ENCODE data around the gene RNF138.
"Not testable (repeated sequence)": the region's sequence is repeated elsewhere in the genome, so short reads cannot be mapped to it uniquely, and the experiment has no call there.

The RNF138 gene

GRCh38 chr18:32095900-32096229 is 4.2 kb downstream of the RNF138 start:
- DNase-seq (ENCODE audit: low read depth) = no peak

GRCh38 chr18:32096946-32097345 is 5.3 kb downstream of the RNF138 start:
- no peak for DNase-seq (ENCODE audit: low read depth)

- DNase-seq (ENCODE audit: low read depth) = no peak
These were observed 12.8 kb downstream of the RNF138 start for GRCh38 chr18:32104516-32104915.

- no peak for DNase-seq (ENCODE audit: low read depth)
These were observed 18.3 kb downstream of the RNF138 start for GRCh38 chr18:32110005-32110404.

GRCh38 chr18:32111706-32112105 is 20.0 kb downstream of the RNF138 start:
- DNase-seq (ENCODE audit: low read depth) = no peak

- DNase-seq (ENCODE audit: low read depth) = no peak
These were observed 21.2 kb downstream of the RNF138 start for GRCh38 chr18:32112826-32113225.

- DNase-seq (ENCODE audit: low read depth) = no peak
These were observed 22.7 kb downstream of the RNF138 start for GRCh38 chr18:32114293-32114942.

GRCh38 chr18:32122039-32122438 is 30.4 kb downstream of the RNF138 start:
- no peak for DNase-seq (ENCODE audit: low read depth)

GRCh38 chr18:32126538-32126937 is 34.9 kb downstream of the RNF138 start:
- DNase-seq (ENCODE audit: low read depth) = no peak

GRCh38 chr18:32135625-32136024 is 44.0 kb downstream of the RNF138 start:
- no peak for DNase-seq (ENCODE audit: low read depth)

GRCh38 chr18:32138332-32138982 is 46.8 kb downstream of the RNF138 start:
- no peak for DNase-seq (ENCODE audit: low read depth)

- no peak for DNase-seq (ENCODE audit: low read depth)
These were observed 48.2 kb downstream of the RNF138 start for GRCh38 chr18:32139835-32140283.

- no peak for DNase-seq (ENCODE audit: low read depth)
These were observed 56.7 kb downstream of the RNF138 start for GRCh38 chr18:32148185-32148870.

GRCh38 chr18:32152705-32153448 is 61.2 kb downstream of the RNF138 start:
- DNase-seq (ENCODE audit: low read depth) = no peak

- DNase-seq (ENCODE audit: low read depth) = no peak
These were observed 65.2 kb downstream of the RNF138 start for GRCh38 chr18:32156855-32157254.

GRCh38 chr18:32157580-32157979 is 65.9 kb downstream of the RNF138 start:
- DNase-seq (ENCODE audit: low read depth) = no peak

GRCh38 chr18:32158108-32158624 is 66.5 kb downstream of the RNF138 start:
- peak; percentile 74 for DNase-seq (ENCODE audit: low read depth)

- not testable (repeated sequence) for DNase-seq (ENCODE audit: low read depth)
These were observed 67.0 kb downstream of the RNF138 start for GRCh38 chr18:32158631-32159030.

GRCh38 chr18:32160547-32160946 is 68.9 kb downstream of the RNF138 start:
- no peak for DNase-seq (ENCODE audit: low read depth)

- no peak for DNase-seq (ENCODE audit: low read depth)
These were observed 76.5 kb downstream of the RNF138 start for GRCh38 chr18:32167980-32168730.

GRCh38 chr18:32173654-32174053 is 82.0 kb downstream of the RNF138 start:
- DNase-seq (ENCODE audit: low read depth) = no peak

GRCh38 chr18:32174719-32175118 is 83.0 kb downstream of the RNF138 start:
- no peak for DNase-seq (ENCODE audit: low read depth)
